GM18511 (cell line): ENCODE results near the gene TOE1.
"Not testable (repeated sequence)": the region's sequence is repeated elsewhere in the genome, so short reads cannot be mapped to it uniquely, and the experiment has no call there.

ENCODE experiments used
- ATAC-seq: cut with Tn5 transposase; IDR thresholded peaks from one replicate; pipeline ENCODE4 v1.9.1; 2021; ENCODE audit warnings: mild to moderate bottlenecking, moderate library complexity; ENCODE audit not compliant: unreplicated experiment

TOE1 gene

GRCh38 chr1:45354838-45355237, 14.9 kb downstream of the TOE1 start:
- no peak for ATAC-seq

- no peak for ATAC-seq
These were observed 15.7 kb downstream of the TOE1 start for GRCh38 chr1:45355683-45356082.

- ATAC-seq, result no peak
These were observed 16.2 kb downstream of the TOE1 start for GRCh38 chr1:45356186-45356585.

GRCh38 chr1:45359882-45360513, 20.0 kb downstream of the TOE1 start:
- ATAC-seq, result no peak

- ATAC-seq, result not testable (repeated sequence)
These were observed 21.0 kb downstream of the TOE1 start for GRCh38 chr1:45360981-45361380.

- no peak for ATAC-seq
These were observed 24.3 kb downstream of the TOE1 start for GRCh38 chr1:45364294-45364693.

- ATAC-seq, result no peak
These were observed 25.1 kb downstream of the TOE1 start for GRCh38 chr1:45365051-45365450.

- ATAC-seq, result peak; percentile 60
These were observed 30.6 kb downstream of the TOE1 start for GRCh38 chr1:45370575-45370974.

GRCh38 chr1:45373573-45373972, 33.6 kb downstream of the TOE1 start:
- ATAC-seq, result no peak

GRCh38 chr1:45375104-45376090, 35.4 kb downstream of the TOE1 start:
- ATAC-seq, result no peak

GRCh38 chr1:45378184-45378583, 38.2 kb downstream of the TOE1 start:
- ATAC-seq, result no peak

GRCh38 chr1:45379524-45379923, 39.6 kb downstream of the TOE1 start:
- ATAC-seq, result no peak

GRCh38 chr1:45380125-45380524, 40.2 kb downstream of the TOE1 start:
- ATAC-seq, result no peak

GRCh38 chr1:45380730-45381129, 40.8 kb downstream of the TOE1 start:
- ATAC-seq, result no peak

GRCh38 chr1:45381243-45381642, 41.3 kb downstream of the TOE1 start:
- ATAC-seq, result no peak

- no peak for ATAC-seq
These were observed 43.2 kb downstream of the TOE1 start for GRCh38 chr1:45383191-45383590.

GRCh38 chr1:45384213-45384612, 44.2 kb downstream of the TOE1 start:
- ATAC-seq, result not testable (repeated sequence)

- ATAC-seq, result no peak
These were observed 45.3 kb downstream of the TOE1 start for GRCh38 chr1:45385302-45385701.

GRCh38 chr1:45386219-45386618, 46.2 kb downstream of the TOE1 start:
- ATAC-seq, result no peak
